Measurements from ENCODE around the gene ZDHHC12.

The ZDHHC12 gene

GRCh38 chr9:128714586-128715435 is 9.1 kb downstream of the ZDHHC12 start:
- Histone ChIP-seq H3K4me1 (no peaks in the 10 kb centered on the region), H3K9me3 (ENCODE audit: control insufficient read depth, low read length) (no peaks in the 10 kb centered on the region), H3K27ac (no peak overlapping the region), H2AFZ (no peak overlapping the region), H3K27me3 (ENCODE audit: control insufficient read depth, insufficient read depth, low read length) (no peaks in the 10 kb centered on the region), H3K36me3 (ENCODE audit: control insufficient read depth, insufficient read depth, low read length) (no peaks in the 10 kb centered on the region), H3K4me2 (ENCODE audit: low read length) (no peak overlapping the region), H3K9ac (no peak overlapping the region), H3K4me3 (ENCODE audit: low read depth, low read length) (no peak overlapping the region), H3K79me2 (no peaks in the 10 kb centered on the region)
- no peak for TF ChIP-seq CTCF (IDR thresholded peaks at IDR 0.05)

- Histone ChIP-seq H3K79me2 (no peaks in the 10 kb centered on the region), H3K27ac (no peak overlapping the region), H3K36me3 (ENCODE audit: control insufficient read depth, insufficient read depth, low read length) (no peaks in the 10 kb centered on the region), H3K9ac (no peak overlapping the region), H3K9me3 (ENCODE audit: control insufficient read depth, low read length) (no peaks in the 10 kb centered on the region), H3K4me3 (ENCODE audit: low read depth, low read length) (no peak overlapping the region), H3K4me2 (ENCODE audit: low read length) (no peak overlapping the region), H2AFZ (no peak overlapping the region), H3K27me3 (ENCODE audit: control insufficient read depth, insufficient read depth, low read length) (no peaks in the 10 kb centered on the region), H3K4me1 (no peaks in the 10 kb centered on the region)
- no peak for TF ChIP-seq CTCF (IDR thresholded peaks at IDR 0.05)
Observed at GRCh38 chr9:128713941-128714573, 9.9 kb downstream of the ZDHHC12 start.

GRCh38 chr9:128713411-128713780 is 10.5 kb downstream of the ZDHHC12 start:
- no peaks in the 10 kb centered on the region for H3K79me2 ChIP-seq
- H3K36me3 ChIP-seq (ENCODE audit: control insufficient read depth, insufficient read depth, low read length): no peaks in the 10 kb centered on the region
- no peak overlapping the region for H3K9ac ChIP-seq
- H3K4me2 ChIP-seq (ENCODE audit: low read length): no peak overlapping the region
- no peak overlapping the region for H2AFZ ChIP-seq
- no peak overlapping the region for H3K27ac ChIP-seq
- no peaks in the 10 kb centered on the region for H3K9me3 ChIP-seq (ENCODE audit: control insufficient read depth, low read length)
- H3K4me1 ChIP-seq: no peaks in the 10 kb centered on the region
- no peak for TF ChIP-seq CTCF (IDR thresholded peaks at IDR 0.05)
- H3K27me3 ChIP-seq (ENCODE audit: control insufficient read depth, insufficient read depth, low read length): no peaks in the 10 kb centered on the region
- H3K4me3 ChIP-seq (ENCODE audit: low read depth, low read length): no peak overlapping the region

DNA sequence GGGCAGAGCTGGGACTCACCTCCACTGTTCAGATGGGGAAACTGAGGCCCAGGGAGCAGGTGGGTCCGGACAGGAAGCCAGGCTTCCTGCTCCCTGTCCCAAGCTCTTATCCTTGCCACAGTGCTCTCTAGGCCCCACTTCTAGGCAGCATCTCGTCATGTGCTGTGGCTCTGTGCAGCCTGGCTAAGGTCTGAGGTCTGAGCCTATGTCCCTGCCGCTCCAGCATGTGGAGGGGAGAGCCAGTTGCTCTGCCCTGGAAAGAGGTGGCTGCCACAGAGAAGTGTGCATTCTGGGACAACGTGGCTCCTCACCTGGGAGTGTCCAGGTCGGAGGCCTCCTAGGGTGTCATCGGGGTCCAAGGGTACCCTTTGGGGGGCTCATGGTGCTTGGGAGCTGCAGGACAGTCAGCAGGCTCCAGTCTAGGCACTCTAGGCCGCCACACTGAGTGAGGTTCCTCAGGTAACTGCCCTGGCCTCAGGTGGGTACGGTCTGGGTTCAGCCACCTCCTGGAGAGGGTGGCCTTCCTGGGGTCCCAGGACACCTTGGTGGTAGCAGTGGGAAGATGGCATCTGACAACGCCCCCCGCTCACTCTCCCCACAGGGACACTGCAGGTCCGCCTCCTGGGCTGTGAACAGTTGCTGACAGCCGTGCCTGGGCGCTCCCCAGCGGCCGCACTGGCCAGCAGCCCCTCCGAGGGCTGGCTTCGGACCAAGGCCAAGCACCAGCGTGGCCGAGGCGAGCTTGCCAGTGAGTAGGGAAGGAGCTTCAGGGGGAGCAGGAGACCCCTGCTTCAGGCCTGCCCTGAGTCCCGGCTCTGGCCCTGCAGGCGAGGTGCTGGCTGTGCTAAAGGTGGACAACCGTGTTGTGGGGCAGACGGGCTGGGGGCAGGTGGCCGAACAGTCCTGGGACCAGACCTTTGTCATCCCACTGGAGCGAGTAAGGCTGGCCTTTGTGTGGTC is 11.2 kb downstream of the ZDHHC12 start:
- no peaks in the 10 kb centered on the region for H3K9me3 ChIP-seq (ENCODE audit: control insufficient read depth, low read length)
- H3K79me2 ChIP-seq: no peaks in the 10 kb centered on the region
- H3K36me3 ChIP-seq (ENCODE audit: control insufficient read depth, insufficient read depth, low read length): no peaks in the 10 kb centered on the region
- no peak overlapping the region for H3K4me3 ChIP-seq (ENCODE audit: low read depth, low read length)
- no peaks in the 10 kb centered on the region for H3K4me1 ChIP-seq
- TF ChIP-seq CTCF (IDR thresholded peaks at IDR 0.05): no peak
- H3K27ac ChIP-seq: no peak overlapping the region
- H2AFZ ChIP-seq: no peak overlapping the region
- no peak overlapping the region for H3K9ac ChIP-seq
- H3K4me2 ChIP-seq (ENCODE audit: low read length): no peak overlapping the region
- H3K27me3 ChIP-seq (ENCODE audit: control insufficient read depth, insufficient read depth, low read length): no peaks in the 10 kb centered on the region
